Sigmoid colon (tissue), 4 donors: Measurements from ENCODE around the gene RHOH.

Source experiments
- CTCF ChIP-seq, 4 experiments: fragments of 450-650 bp in 3 of 4; fragments of 200-600 bp in 1 of 4; IDR thresholded peaks; one replicate each; pipeline ENCODE4 v1.5.1; 2016 to 2019; ENCODE audit warnings: antibody characterized with exemption in 4 of 4, mild to moderate bottlenecking in 3 of 4, moderate library complexity in 2 of 4
- POLR2AphosphoS5 ChIP-seq, 4 donors: sonication (generic); formaldehyde crosslinking; IDR thresholded peaks; one replicate each; pipeline ENCODE4 v1.6.1; 2017; ENCODE audit warnings: antibody characterized with exemption in 4 of 4

- TF ChIP-seq POLR2AphosphoS5 (IDR thresholded peaks at IDR 0.05) (no peak), CTCF (IDR thresholded peaks at IDR 0.05) (no peak)
Observed at GRCh38 chr4:40256817-40257216, 60.0 kb downstream of the RHOH start.
